ENCODE measurements around the gene MSI2.

GRCh38 chr17:57527221-57528057, 271.1 kb downstream of the MSI2 start:
- no peak for TF ChIP-seq RAD21 (CRISPR knock-in tag; conservative IDR thresholded peaks at IDR 0.05 in 1 of 2, IDR thresholded peaks at IDR 0.05 in 1 of 2)
- no peak for TF ChIP-seq HDAC2 (IDR thresholded peaks at IDR 0.05)
- no peak for TF ChIP-seq AFF4 (CRISPR knock-in tag; IDR thresholded peaks at IDR 0.05)
- TF ChIP-seq CTCF (IDR thresholded peaks at IDR 0.05 in 2 of 3, conservative IDR thresholded peaks at IDR 0.05 in 1 of 3; ENCODE audit: insufficient read depth in 2 of 3, low read depth in 1 of 3, low read length in 3 of 3), result no peak
- TF ChIP-seq XRCC5 (IDR thresholded peaks at IDR 0.05; ENCODE audit: low read depth, low read length), result no peak
- TF ChIP-seq POLR2A (conservative IDR thresholded peaks at IDR 0.05), result no peak
- no peak for TF ChIP-seq ZKSCAN1 (IDR thresholded peaks at IDR 0.05; ENCODE audit: low read depth, low read length)
- no peak for TF ChIP-seq CEBPB (tag; IDR thresholded peaks at IDR 0.05)

Measured in K562 (cell line).